DMS114 treated with DMSO at 0.1 percent for 48 hours (cell line): ENCODE results near the gene PNMA1.

Source experiments
- DNase-seq: peaks from one replicate; lab custom pipeline; 2025; ENCODE audit not compliant: unreplicated experiment; lab: John Stamatoyannopoulos, UW

Gene PNMA1

DNA sequence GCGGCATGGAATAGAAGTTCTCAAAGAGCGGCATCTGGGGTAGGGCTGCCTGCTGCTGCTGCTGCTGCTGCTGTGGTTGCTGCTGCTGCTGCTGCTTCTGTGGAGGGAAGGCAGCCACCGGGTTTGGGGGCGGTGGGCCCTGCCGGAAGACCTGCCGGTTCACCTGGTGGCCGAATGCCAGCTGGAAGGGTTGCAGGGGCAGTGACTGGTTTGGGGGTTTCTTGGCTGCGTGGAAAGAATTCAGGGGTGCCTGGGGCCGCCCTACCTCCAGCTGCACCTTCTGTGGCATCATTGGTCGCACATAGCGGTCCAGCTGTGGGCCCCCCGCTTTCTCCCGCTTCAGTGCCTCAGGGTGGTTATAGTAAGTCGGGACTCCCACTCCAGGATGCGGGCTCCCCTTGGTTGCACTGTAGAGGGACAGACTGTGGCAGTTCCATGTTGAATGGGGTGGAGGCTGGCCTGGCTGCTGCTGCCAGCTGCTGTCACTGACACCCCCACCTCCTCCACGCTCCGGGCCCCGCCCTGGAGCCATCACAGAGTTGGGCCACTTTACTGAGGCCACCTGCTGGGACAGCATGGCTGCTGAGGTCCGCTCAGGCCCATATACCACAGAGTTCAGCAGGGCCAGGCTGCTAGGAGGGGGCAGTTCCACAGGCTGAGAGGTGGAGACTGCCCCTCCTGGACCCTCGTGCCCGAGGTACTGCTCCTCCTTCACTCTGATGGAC lies 25.2 kb upstream of the PNMA1 start:
- no peak for DNase-seq

DNA sequence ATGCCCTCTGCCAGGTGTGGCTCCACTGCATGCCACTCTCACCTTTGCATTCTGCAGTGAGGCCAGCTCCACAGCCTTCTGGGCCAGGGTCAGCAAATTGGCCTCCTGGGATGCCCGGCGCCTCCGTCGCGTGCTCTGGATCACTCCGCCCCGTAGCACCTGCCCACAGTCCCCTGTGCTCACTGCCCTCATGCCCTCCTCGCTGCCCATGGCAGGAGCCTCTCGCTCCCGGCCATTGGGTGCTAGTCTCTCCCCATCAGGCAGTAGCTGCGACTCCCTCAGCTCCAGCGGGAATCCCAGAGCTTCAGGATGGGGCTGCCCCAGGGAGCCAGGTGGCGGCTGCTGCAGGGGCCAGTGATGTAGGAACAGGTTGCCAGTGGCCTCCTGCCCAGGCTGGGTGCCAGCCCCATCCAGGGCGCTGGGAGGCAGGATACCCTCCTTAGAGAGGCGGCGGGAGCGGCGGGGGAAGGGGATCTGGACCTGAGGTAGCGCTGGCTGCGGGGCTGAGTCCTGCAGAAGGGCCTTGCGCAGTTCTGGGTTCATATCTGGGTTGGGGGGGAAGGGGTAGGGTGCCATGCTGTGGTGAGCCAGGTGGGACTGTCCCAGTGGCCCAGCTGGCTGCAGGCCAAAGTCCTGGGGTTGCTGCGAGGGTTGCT lies 24.5 kb upstream of the PNMA1 start:
- DNase-seq = no peak

DNA sequence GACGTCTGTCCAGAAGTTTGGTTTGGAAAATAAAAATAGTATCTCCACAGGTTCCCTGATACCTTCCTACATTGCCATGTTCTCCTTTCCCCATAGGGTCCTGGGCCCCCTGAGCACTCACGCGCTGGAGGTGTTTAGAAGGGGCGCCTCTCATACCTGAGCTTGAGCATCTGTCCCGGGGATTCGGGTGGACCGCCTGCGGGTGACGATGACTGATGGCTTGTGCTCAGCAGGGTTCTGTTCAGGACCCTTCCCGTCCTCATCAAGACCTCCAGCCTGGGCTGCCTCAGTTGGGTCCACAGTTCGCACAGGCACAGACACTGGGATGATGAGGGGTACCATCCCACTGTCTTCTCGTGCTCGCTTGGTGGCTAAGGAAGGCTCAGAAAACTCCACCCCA lies 22.7 kb upstream of the PNMA1 start:
- no peak for DNase-seq

DNA sequence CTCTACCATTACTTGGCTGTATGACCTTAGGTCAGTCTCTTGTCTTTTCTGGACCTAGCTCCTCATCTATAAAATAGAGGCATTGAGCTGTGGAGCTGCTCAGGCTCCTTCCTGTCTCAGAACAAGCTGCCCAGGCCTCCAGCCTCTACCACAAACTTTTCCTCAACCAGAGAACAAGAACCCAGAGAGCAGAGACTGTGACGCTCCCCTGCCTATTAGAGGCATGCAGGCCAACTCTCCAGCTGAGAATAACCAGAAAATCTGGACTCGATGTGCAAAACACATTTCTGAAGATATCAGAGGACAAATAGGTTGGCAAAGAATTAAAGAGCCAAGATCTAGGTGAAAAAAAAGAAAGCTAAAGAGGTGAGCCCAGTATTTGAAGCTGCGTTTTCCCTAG lies 17.8 kb upstream of the PNMA1 start:
- no peak for DNase-seq

DNA sequence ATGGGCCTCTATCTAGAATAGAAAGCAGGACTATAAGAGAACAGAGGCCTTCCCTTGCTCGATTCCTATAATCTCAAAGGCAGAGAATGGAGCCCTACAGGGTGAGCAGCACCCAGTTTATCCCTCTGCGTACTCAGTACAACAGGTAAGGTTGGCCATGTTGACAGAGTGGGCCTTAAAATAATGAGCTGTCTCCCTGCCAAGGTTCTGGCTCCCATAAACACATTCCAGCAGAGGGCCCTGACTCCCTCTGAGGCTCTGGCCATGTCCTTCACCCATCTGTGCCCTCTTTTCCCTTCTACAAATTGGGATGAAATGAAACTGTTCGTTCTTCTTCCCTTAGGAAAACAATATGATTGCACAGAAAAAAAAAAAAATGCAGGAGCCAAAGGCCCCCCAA lies 16.9 kb upstream of the PNMA1 start:
- no peak for DNase-seq

DNA sequence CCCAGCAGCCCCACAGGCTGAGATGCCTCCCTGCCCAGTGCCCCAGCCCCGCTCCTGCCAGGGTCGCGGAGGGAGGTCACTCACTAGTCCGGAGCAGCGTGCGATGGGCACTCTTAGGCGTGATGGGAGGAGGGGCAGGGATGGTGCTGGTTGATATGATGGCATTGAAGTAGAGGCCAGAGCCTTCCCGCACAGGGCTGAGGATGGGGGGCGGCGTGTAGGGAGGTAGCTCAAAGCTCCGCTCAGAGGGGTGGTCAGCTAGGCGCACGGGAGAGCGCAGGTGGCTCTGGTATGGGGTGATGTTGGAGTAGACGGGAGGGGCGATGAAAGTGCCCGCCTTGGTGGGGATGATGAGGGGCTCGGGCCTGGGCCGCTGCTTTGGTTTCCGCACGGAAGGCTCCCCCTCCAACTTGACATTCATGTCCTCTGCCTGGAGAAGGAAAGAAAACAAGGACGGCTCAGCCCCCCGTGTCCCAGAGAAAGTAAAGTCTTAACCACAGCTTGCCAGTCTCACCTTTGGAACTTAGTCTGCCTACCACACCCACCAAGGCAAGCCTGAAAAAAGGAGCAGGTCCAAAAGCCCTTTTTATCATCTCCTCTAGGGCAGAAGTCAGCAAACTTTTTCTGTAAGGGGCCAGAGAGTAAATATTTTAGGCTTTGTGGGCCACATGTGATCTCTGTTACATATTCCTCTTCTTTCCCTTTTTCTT lies 15.5 kb upstream of the PNMA1 start:
- no peak for DNase-seq

DNA sequence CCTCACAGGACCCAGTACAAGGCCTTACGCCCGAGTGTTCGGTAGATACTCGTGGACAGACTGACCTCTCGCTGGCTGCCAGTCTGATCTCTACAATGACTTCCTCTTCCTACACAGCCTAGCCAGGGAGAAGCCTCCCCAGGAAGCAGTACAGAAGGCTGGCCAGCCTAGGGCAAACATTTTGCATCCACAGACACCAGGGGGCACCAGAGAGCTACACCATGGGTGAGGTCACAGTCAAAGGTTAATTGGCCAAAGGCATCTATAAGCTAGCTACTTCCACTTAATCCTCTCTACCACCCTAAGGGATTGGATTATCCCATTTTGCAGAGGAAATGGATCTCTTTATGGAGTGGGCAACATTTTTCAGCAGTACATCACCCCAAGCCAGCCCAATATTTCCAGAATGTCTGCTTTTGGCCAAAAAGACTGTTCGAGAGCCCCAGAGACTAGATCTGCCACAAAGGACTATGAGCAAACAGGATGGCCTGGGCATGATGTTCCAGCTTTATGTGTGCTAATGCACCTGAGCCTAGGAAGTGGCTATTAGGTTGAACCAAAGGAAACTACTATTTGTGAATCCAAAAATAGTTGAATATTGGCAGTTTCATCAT lies 14.6 kb upstream of the PNMA1 start:
- peak; percentile 40 for DNase-seq

DNA sequence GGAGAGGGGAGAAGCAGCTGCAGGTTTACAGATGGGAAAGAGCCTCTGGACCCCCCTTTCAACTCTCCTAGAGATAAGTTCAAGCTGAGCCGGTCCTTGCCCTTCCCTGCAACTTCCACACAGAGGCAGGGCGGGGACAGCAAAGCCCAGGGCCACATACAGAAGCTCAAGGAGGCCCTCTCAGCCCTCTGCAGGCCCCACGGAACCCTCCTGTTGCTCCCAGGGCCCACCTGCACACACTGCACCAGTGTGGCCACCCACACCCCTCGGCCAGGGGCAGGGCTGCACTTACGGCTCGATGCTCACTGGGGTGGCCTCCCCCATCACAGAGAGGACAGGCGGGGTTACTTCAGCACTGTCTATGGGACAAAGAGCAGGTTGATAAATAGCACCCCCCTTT lies 13.0 kb upstream of the PNMA1 start:
- no peak for DNase-seq

DNA sequence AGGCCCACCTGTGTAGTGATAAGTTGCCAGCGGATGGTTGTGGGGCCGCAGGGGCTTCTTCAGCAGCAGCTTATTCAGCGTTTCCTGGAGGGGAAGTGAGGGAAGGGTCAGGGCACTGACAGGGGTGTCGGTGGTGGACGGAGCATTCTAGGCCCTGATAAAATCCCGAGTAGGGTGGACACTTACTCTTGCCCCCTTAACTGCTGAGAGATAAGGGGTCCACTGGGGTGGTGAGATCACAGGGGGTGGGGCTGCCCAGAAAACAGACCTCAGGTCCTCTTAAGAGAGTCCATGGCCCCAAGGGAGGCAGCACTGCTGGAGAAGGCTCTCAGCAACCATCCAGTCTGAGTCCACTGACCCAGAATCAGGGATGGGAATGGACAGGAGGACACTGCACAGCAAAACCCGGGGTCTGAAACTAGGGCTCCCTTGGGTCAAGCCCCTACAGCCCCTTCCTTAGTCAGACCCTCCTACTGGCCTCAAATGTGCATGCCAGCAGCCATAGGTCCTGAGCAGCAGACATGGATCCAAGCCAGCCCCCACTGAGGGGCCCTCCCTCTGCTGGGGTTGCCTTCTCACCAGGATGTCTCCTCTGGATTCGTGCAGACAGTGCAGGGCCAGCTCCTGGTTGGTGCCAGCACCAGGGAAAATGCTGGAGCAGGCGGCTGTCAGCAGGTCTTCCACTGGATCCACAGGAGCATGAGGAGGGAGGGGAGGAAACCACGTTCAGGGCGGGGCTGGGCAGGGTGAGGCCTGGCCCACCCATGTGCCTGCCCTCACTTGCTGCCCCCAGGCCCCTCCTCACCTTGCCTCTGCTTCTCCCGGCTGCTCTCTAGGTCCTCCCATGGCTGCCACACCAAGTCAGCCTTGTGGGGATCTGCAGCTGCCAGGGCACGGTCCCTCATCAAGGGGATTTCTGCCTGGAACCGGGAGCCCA lies 12.1 kb upstream of the PNMA1 start:
- DNase-seq = no peak

DNA sequence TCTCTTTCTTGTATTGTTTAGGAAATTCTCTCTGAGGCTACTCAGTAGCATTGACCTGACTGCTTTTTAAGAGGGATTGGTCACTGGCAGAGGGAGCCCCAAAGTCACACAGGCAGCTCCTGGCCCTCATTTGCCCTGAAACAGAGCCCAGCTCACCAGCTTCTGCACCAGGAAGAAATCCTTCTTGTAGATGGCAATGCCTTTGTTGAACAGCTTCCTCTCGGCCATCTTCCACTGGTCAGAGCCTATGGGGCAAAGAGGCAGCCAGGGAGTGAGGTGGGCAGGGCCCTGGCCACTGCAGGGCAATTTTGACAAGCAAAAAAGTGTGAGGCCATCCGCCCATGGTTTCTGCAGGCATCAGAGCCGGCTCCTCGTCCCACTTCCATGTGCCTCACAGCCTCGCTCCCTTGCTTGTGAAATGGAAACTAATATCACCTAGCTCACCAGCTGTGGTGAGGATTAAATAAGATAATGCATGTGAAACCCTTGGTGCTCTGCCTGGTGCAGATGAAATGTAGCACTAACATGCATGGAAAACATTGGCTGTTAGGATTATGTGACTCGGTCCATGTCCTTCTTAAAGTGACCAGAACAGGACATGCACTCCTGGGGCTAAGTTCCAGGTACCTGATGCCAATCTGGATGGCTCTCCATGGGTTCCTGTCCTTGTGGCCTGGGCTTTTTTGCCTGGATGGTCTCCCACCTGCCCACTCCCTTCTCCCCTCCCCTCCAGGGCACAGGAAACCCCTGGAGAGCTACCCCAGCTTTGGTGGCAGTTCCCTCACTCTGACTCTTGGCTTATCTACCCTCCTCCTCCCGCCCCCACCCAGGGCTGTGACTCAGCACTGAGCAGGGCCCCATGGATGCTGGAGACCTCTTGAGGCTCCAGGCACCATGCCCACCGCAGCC lies 11.2 kb upstream of the PNMA1 start:
- no peak for DNase-seq

DNA sequence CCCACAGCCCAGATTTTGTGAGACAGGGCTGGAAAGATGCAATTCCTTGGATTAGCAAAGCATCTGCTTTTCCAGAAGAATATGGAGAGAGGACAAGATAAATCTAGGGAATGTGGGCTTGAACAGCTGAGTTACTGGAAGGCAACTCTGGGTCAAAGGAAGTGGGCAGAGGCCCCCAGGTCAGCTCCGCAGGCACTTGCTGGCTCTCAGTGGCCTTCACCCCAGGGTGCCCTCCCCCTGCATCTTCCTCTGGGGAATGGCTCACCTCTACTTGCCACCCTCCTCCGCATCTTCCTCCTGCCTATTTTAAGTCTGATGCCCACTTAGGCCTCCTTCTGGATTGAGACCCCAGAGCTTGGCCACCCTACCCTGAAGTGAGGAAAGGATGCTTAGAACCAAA lies 10.5 kb upstream of the PNMA1 start:
- DNase-seq = no peak

DNA sequence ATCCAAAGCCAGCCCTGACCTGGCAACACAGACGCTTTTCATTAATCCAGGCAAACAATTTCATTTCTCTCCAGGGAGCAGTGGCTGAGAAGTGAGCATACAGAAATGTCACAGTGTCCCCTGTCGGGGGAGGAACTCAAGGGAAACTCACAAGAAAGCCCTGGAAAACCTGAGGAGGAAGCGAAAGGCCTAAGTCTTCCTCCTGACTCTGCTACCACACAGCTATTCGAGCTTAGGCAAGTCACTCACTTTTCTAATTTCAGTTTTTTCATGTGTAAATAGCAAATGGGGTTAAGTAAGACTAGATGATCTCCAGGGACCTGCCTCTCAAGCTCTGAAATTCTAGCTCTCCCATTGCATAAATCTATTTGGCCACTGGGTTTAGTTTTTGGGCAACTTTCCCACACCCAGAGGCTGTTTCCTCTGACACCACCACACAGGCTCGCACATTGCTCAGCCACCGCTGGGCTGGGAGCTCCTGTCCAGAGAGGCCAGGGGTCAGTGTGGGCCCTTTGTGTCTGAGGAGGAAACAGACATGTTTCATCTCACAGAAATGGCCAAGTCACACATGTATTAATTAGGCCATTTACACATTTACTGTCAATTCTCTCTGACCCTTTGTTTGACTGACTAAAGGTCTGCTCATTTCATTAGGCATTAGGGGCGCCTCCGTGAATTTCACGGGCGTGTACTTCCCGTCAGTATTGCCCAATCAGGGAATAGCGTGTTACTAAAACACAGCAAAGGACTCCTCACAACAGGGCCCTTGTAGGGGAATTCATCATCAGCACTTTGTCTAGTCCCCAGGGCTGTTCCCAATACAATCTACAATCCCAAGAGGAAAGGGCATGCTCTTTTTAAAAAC lies 9.8 kb upstream of the PNMA1 start:
- DNase-seq = no peak

DNA sequence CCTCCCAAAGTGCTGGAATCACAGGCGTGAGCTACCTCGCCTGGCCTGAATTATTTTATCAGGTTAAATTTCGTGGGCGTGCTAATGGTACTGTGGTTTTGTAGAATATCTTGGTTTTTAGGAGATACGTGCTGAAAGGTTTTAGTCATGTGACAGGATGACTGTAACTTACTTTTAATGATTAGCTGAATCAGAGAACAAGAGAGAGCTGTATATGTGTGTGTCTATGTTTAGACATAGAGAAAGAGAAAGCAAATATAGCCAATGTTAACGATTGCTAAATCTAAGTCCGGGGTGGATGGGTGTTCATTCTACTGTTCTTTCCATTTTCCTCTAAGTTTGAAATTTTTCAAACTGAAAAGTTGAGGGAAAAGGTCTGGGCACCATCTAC lies 9.2 kb upstream of the PNMA1 start:
- no peak for DNase-seq

DNA sequence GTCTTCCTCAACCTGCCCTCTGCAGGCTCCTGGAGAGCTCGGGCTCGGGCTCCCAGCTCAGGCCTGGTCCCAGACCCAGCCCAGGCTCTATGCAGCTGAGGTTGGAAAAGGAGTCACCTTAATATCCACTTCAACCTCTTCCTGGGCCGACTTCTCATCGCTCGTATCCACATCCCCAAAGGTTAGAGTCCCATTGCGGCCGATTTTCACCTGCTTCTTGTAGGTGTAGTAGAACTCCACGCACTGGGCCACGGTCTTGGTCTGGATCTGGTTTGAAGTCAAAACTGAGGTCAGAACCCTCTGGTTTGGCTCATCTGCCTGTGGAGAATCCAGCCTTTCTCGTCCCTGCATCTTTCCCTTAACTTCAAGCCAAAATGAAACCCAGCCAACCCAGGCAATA lies 8.4 kb upstream of the PNMA1 start:
- no peak for DNase-seq

DNA sequence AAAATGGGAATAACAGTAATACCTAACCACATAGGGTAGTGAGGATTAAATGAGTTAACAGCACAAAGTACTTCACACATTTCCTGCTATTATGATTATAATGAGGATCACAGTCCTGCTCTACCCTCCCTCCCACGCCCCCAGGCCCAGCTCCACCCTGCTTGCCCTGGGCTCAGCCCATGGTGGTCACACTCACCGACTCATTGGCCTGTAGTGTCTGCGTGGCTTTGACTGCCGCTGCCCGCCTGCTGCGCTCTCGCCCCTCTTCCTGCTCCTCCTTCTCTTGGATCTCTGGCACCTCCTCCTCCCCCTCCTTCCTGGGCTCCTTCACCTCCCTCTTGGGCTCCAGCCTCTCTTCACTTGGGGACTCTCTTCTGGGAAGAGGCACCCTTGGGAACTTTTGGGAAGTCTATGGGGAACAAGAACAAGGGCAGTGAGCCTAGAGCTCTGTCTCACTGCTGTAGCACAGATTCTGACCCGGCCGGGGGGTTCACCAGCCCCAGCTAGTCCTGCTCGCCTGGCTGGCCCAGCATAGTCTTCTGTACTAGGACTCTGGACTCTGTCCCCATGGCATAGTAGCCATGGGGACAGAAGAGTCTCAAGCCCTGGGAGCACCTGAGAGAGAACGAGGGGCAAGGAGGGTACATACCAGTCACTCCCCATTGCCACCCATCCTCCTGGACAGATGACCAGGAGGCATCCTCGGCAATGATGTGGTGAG lies 7.1 kb upstream of the PNMA1 start:
- no peak for DNase-seq

DNA sequence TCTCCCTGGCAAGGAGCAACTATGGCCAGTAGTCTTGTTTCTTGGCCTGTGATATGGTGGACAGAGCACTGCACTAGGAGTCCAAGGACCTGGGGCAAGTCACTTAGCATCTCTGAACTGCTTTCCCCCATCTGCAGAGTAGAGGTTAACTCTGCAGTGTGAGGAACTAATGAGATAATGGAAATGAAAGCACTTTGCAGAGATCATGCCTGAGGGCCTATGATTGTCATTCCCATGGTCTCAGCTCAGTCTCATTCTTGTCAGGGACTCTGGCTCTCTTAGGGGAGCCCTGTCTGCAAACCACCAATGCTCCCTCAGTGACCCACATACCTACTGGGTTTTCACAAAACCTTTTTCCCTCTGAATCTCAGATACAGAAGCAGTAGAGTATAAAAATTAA lies 6.5 kb upstream of the PNMA1 start:
- no peak for DNase-seq

DNA sequence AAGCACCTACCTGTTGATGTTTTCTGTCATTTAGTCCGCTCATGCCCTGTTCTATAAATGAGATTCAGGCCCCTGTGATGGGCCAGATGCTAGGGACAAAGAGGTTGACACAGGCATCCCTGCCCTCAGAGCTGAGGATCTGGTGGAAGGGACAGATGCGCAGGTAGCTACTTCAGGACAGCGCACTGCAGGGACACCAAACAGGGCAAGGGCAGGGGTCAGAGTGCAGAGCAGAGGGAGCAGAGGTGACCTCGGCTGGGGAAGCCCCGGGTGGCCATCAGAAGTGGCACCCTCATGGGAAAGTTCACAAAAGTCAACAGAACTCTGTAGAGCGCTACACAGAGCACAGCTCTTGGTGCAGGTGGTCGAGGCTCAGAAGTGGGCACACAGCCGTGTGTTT lies 5.6 kb upstream of the PNMA1 start:
- no peak for DNase-seq

DNA sequence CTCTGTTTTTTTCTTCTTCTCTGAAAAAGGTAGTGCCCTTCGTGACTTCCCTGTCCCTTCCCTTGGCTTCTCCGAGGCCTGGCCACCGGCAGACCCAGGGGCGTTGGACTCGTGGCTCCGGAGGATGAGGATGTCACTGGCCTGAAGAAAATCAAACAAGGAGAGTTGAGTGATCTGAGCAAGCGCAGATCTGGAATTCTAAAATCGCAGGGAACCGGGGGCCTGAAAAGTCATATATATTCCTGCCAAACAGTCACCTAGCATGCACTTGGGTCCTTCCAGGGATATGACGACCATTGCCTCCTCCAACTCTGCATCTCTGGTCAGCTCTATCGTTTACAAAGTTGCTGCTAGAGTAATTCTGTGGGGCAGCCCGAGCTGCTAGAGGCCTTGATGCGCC lies 5.2 kb upstream of the PNMA1 start:
- no peak for DNase-seq
